Erythroblast (primary cell): ENCODE measurements around the gene GYPE.
"Not testable (repeated sequence)": the region's sequence is repeated elsewhere in the genome, so short reads cannot be mapped to it uniquely, and the experiment has no call there.

Experiments
- GATA1 ChIP-seq: IDR thresholded peaks from 2 replicates; pipeline ENCODE4 v1.6.1; 2011; ENCODE audit warnings: low read depth, mild to moderate bottlenecking, control low read depth, low read length, moderate library complexity
- POLR2A ChIP-seq: IDR thresholded peaks from 2 replicates; pipeline ENCODE4 v1.6.1; 2011; ENCODE audit warnings: mild to moderate bottlenecking, low read length

DNA sequence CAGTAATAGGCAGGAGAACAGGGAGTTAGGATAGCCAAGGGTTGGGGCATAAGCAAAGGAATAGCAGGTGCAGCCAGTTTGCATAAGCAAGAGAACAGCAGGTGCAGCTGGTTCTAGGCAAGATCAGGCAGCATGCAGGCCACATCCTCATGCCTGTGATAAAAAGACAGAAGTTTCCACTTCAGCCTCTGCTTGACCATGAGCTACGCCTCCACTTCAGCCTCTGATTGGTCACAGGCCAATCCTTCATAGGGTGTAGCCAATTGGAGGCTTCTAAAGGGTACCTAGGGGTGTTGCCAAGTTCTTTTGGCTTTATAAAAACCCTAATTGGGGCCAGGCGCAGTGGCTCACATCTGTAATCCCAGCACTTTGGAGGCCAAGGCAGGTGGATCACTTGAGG, 30.0 kb downstream of the GYPE start:
- not testable (repeated sequence) for TF ChIP-seq POLR2A, GATA1
